NCI-H524 treated with DMSO at 0.1 percent for 48 hours (cell line): ENCODE data around the gene LY9.
"Not testable (repeated sequence)": the region's sequence is repeated elsewhere in the genome, so short reads cannot be mapped to it uniquely, and the experiment has no call there.

Experiments
- DNase-seq: peaks from one replicate; lab custom pipeline; 2025; lab: John Stamatoyannopoulos, UW

LY9 gene

GRCh38 chr1:160774886-160775719 is 20.9 kb upstream of the LY9 start:
- DNase-seq, result no peak

GRCh38 chr1:160776178-160776577 is 19.8 kb upstream of the LY9 start:
- no peak for DNase-seq

DNA sequence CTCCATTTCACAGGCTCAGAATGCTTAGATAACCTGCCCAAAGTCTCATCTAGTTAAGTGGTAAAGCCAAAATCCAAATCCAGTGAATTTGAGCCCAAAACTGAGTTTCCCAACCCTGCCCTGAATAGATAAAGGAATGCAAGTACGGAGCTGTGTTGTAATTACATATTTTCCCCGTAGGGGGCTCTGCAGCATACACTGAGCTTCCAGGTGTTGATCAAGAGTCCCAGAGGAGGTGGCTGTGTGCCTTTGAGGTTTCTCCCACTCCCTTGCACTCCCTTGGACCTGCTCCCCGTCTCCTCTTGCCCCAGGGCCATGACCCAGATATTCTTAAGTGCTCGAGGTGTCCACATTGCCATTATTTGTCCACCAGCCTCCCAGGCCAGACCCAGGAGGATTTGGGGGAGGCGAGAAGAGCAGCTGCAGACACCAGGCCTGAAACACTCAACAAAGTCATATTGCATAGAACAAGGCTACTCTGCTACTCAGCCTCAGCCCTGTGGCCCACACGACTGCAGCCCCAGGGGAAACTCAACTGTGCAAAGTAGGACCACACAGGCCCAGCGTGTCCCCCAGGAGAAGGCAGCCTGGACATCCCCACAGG is 18.4 kb upstream of the LY9 start:
- DNase-seq, result no peak

DNA sequence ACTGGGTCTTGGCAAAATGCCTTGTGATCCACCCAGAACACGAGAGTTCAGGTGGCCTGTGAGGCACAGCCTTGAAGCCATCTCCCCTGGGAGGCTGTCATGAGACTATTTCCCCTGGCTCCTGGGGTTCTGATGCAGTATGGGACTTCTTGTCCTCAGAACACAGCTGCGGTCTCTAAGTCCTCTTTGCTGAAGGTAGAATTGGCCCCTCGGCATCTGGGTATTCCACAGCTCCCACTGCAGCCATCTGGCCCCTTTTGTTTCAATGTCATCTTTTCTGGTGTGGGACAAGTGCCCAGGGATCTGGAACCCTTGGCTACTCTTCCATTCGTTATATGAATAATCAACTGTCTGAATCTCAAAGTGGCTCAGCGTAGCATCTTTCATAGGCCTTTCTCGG is 17.0 kb upstream of the LY9 start:
- DNase-seq, result no peak

GRCh38 chr1:160779626-160780397 is 16.2 kb upstream of the LY9 start:
- no peak for DNase-seq

GRCh38 chr1:160780398-160780755 is 15.6 kb upstream of the LY9 start:
- no peak for DNase-seq

- DNase-seq, result no peak
Observed at GRCh38 chr1:160781186-160781766, 14.7 kb upstream of the LY9 start.

GRCh38 chr1:160781914-160782689 is 13.9 kb upstream of the LY9 start:
- no peak for DNase-seq

DNA sequence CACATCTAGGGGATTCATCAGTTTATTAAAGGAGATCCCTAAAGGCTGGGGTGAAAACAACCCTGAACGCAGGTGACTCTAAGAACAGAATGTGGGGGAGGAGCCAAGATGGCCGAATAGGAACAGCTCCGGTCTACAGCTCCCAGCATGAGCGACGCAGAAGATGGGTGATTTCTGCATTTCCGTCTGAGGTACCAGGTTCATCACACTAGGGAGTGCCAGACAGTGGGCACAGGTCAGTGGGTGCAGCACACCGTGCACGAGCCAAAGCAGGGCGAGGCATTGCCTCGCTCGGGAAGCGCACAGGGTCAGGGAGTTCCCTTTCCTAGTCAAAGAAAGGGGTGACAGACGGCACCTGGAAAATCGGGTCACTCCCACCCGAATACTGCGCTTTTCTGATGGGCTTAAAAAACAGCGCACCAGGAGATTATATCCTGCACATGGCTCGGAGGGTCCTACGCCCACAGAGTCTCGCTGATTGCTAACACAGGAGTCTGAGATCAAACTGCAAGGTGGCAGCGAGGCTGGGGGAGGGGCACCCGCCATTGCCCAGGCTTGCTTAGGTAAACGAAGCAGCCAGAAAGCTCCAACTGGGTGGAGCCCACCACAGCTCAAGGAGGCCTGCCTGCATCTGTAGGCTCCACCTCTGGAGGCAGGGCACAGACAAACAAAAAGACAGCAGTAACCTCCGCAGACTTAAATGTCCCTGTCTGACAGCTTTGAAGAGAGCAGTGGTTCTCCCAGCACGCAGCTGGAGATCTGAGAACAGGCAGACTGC is 12.8 kb upstream of the LY9 start:
- DNase-seq, result not testable (repeated sequence)

DNA sequence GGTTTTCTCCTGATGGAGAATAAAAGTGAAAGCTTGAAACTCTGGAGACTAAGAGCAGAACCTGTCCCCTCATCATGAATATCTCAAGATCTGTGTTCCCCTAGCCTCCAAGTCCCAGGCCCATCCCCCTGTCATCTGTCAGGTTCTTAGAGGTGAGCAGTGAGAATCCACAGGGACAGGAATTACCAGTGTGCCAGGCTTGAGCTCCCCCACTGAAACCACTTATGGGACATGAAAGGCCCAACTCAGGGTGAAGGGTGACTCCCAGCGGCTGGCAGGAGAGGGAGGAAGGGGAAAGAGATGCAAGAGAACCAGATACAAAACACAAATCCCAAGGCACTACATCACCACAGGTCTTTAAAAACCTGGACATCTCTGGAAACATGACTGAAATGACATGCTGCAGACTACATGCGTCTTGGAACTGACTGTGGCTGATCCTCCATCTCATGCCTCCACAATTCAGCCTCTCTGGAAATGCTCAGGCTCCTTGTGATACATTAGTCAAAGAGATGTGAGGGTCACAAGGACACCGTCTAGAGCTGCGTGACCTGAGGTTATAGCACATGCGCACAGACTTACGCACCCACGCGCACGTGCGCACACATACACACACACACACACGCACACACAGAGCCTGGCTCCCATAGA is 6.8 kb upstream of the LY9 start:
- DNase-seq, result no peak

GRCh38 chr1:160789702-160790611 is 6.0 kb upstream of the LY9 start:
- DNase-seq, result no peak

- DNase-seq, result no peak
Observed at GRCh38 chr1:160794376-160794775, 1.6 kb upstream of the LY9 start.

DNA sequence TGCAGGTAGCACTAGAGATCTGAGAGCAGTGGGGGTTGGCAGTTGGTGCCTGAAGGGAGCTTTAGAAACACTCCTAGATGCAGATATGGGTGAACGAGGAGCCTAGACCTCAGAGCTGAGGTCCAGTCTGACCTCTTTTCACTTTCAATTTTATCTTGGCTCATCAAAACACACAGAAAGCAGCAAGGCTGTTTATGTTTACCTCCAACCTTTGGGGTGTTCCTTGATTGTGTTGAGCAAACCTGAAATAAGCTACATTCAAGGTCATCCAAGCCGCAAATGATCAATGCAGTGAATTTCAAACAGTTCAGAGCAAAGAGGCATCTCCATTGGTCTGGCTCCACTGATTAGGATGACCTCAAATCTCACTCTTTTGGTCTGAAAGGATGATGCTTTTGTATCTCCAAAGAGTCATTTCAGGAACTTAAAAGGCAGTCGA is 1.3 kb downstream of the LY9 start:
- no peak for DNase-seq

GRCh38 chr1:160797861-160798273 is 1.9 kb downstream of the LY9 start:
- DNase-seq, result no peak

DNA sequence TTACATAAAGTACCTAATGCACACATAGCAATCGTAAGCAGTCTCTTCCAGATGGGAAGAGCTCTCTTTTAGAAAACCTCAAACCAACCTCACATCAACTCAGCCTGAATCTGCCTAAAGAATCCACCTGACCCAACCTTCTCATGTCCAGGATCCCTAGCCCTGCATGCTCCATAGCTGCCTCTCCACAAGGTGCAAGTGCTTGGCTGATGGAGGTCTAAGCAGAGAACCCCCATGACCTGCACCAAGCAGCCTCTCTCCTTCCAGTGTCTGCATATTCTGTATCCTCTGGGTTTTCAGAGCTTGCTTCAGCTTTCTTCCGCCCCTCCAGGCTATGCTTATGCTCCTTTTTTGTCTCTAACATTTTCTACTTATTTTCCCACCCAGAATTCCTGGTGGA is 2.5 kb downstream of the LY9 start:
- DNase-seq, result no peak

- no peak for DNase-seq
Observed at GRCh38 chr1:160799641-160800040, 3.7 kb downstream of the LY9 start.

DNA sequence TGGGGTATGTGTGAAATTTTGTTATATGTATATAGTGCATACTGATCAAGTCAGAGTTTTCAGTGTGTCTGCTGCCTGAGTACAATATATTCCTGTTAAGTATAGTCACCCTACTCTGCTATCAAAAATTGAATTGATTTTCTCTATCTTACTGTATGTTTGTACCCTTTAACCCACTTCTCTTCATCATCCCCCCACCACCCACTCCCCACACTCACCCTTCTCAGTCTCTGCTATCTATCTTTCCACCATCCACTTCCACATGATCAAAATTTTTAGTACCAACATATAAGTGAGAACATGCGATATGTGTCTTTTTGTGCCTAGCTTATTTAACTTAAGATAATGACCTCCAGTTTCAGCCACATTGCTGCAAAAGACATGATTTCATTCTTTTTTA is 4.2 kb downstream of the LY9 start:
- no peak for DNase-seq

GRCh38 chr1:160800645-160801408 is 4.9 kb downstream of the LY9 start:
- no peak for DNase-seq
